ENCODE measurements around the gene ITPK1.
"Not testable (repeated sequence)": the region's sequence is repeated elsewhere in the genome, so short reads cannot be mapped to it uniquely, and the experiment has no call there.

DNA sequence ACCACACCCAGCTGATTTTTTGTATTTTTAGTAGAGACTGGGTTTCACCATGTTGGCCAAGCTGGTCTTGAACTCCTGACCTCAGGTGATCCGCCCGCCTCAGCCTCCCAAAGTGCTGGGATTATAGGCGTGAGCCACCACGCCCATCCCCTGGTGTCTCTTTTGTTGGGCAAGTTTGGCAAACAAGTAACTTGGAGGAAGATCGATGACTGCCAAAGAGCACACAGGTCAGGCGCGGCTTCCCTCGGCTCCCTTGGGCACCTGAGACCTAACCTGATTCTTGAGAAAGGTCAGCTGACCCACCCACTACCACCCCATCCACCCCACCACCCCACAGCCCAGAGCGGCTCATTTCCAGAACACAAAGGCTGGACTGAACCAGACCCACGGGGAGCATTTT is 9.9 kb downstream of the ITPK1 start:
- TF ChIP-seq, protein P1, sequence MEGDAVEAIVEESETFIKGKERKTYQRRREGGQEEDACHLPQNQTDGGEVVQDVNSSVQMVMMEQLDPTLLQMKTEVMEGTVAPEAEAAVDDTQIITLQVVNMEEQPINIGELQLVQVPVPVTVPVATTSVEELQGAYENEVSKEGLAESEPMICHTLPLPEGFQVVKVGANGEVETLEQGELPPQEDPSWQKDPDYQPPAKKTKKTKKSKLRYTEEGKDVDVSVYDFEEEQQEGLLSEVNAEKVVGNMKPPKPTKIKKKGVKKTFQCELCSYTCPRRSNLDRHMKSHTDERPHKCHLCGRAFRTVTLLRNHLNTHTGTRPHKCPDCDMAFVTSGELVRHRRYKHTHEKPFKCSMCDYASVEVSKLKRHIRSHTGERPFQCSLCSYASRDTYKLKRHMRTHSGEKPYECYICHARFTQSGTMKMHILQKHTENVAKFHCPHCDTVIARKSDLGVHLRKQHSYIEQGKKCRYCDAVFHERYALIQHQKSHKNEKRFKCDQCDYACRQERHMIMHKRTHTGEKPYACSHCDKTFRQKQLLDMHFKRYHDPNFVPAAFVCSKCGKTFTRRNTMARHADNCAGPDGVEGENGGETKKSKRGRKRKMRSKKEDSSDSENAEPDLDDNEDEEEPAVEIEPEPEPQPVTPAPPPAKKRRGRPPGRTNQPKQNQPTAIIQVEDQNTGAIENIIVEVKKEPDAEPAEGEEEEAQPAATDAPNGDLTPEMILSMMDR (conservative IDR thresholded peaks at IDR 0.05; ENCODE audit: low read depth, low read length): not testable (repeated sequence)
- TF ChIP-seq EZH2 (IDR thresholded peaks at IDR 0.05; ENCODE audit: borderline replicate concordance, low read depth, low read length, poor library complexity, severe bottlenecking): not testable (repeated sequence)

Measured in A673 (cell line).